NOMO-1 (cell line): ENCODE measurements around the gene PPIL6.

ENCODE experiments used
- DNase-seq, 2 experiments: peaks; one replicate each; lab custom pipeline; 2025; ENCODE audit not compliant: unreplicated experiment in 2 of 2; lab: John Stamatoyannopoulos, UW

Gene PPIL6

DNA sequence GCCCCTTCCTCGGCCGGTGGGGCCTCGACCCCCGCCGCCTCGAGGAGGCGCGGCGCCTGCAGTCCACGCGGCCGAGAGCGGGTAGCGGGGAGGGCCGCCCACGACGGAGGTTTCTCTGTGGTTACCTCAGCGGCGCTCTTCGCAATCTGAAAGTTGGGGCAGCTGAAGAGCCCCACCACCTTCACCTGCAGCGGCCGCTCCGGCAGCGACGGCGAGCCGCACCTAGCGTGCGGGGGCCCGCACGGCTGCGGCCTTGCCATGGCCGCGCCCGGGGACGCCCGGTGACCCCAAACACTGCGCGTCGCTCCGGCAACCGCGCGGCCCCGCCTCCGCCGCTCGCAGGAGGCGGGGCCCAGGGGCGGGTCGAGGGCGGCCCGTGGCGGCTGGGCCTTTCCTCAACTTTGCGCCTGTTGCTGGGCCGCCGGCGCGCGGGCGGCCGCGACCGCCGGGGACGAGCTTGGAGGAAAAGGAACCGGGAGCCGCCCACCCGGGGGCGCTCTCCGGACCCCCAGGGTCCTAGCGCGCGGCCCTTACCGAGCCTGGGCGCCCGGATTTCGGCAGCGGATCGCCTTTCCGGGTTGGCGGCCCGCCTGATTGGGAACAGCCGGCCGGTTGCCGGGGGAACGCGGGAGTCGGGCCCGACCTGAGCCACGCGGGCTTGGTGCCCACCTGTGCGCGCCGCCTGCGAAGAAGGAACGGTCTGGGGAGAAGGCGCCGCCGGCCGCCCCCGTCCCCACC, at the start of gene PPIL6, which contains the start of gene SMPD2:
Gene PPIL6 (minus strand): TSS at position 298 of the 738 bp plus-strand sequence. CDS start 38 bp downstream, at position 260.
Gene SMPD2 (plus strand): TSS at position 394 of the 738 bp plus-strand sequence. CDS start 398 bp downstream, outside the sequence.
- peak; percentile 83 to 91 for DNase-seq

DNA sequence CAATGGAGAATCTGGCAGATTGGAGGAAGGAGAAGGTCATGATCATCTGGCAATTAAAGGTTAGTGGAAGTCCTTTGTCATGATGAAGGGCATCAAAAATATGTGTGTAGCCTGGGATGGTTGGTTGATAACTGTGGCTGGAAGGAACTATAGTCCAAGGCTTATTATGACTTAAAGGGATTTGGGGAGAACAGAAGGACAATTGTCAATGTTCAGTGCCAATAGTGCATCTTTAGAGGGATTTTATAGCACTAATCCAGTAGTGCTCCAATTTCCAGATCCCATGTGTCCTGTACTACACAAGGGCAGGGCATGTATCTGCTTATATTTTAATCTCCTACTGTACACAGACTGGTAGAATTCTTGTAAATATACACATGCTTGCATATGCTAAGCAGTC, 47.6 kb upstream of the PPIL6 start:
- DNase-seq: no peak

DNA sequence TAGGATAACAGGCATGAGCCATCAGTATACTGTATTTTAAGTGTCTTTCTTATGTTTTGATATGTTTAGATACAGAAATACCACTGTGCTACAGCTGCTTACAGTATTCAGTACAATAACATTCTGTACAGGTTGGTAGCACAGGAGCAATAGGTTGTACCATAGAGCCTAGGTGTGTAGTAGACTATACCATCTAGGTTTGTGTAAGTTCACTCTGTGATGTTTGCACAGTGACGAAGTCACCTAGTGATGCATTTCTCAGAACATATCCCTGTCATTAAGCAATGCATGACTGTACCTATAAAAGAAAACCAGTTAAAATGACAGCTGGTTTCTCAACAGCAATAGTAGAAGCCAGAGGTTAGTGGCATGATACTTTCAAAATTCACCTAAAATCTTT, 45.6 kb upstream of the PPIL6 start:
- DNase-seq: no peak

DNA sequence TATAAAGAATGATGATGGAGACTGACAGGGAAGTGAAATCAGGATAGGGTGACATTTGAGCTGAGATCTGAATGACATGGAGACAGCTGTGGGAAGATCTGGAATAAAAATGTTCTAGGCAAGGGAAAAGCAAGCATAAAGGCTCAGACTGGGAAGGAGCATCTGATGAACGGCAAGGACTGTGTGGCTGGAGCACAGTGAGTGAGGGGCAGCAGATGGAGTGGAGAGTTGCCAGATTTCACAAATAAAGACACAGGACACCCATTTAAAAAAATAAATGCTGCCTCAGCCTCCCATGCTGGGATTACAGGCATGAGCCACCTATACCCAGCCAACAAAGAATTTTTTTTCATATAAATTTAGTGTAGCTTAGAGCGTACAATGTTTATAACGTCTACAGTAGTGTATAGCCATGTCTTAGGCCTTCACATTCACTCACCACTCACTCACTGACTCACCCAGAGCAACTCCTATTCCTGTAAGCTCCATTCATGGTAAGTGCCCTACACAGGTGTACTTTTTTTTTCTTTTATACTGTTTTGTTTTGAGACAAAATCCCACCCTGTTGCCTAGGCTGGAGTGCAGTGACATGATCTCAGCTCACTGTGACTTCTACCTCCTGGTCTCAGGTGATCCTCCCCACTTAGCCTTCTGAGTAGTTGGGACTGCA, 45.0 kb upstream of the PPIL6 start:
- DNase-seq: no peak

DNA sequence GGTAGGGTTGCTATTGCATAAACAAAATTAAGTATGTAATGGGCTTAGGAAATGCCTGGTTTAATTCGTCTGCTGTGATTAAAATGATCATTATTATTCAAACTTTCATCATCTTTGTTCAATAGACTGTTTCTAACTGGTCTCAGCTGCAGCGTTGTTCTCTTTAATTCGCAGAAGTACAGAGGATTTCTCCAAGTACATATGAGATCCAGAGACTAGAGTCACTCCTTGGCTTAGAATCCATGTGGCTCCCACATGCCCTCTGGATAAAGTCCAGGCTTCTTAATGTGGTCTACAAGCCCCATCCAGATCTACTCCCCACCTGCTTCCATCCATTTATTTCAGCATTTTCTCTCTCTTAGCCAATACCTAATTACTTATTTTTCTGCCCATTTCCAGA, 43.7 kb upstream of the PPIL6 start:
- no peak for DNase-seq

DNA sequence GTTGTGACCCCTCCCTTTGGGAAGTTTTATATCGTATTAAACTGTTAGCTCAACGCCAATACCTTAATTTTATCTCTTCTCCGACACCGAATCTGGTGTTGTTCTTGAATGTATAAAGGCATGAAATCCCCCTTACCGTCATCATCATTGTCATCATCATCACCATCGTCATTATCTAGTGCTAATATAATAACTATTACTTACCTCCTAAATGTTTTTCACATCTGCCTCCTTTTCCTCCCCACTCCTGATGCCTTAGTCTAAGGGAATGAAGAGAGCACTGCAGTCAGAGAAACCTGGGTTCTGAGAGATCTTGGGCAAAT, 43.3 kb upstream of the PPIL6 start:
- DNase-seq: no peak

DNA sequence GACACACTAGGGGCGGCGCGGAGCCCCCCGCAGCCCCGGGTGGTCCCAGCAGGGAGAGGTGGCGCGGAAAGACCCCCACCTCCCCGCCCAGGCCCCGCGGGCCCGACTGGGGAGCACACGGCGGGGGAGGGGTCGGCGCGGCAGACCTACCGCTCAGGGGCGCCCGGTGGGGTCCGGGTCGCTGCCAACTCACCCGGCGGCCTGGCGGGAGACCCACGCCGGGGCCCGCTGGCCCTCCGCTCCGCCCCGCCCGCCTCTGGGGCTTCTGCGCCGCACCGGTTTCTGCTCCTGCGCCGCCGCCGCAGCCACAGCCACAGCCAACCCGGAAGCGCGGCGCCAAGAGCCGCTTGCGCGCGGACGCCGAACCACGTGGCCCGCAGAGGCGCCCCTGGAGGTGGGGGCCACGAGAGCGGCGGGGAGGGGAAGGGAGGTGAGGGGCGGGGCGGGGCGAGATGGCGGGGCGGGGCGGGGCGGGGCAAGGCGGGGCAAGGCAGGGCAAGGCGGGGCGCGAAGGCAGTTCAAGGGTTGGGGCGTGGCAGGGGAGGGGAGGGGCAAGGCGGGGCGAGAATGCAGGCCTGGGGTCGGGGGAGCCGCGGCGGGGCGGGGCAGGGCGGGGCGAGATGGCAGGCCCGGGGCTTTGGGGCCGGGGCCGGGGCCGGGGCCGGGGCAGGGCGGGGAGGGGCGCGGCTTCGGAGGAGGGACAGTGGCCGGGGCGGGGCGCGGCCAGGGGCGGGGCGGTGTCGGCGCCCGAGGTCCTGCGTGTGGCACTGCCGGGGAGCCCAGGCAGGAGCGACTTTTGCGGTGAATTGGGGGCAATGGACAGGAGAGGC, 42.7 kb upstream of the PPIL6 start, which contains the start of gene ZBTB24:
Gene ZBTB24 (minus strand): TSS at position 315 of the 830 bp plus-strand sequence. CDS start 1,193 bp downstream, outside the sequence.
- peak; percentile 78 to 93 for DNase-seq

DNA sequence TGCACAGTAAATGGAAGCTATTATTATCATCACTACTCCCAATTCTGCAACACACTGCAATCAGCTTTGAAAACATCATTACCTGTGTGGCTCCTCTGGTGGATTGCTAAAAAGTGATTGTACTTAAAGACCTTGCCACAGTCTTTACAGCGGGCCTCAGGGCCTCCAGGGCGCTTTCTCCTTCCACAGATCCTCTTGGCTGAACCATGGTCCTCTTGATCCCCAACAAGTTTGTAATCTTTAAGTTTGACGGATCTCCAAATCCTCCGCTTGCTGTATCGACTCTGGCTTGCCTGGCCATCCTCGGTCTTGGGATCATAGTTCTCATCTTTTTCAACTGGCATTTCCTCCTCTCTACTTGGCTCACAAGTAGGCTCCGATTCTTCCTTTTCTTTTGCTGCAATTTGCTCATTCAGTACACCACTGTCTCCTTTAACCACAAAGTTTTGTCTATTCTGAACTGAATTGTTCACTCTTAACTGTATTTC, 40.6 kb upstream of the PPIL6 start:
- DNase-seq: no peak

DNA sequence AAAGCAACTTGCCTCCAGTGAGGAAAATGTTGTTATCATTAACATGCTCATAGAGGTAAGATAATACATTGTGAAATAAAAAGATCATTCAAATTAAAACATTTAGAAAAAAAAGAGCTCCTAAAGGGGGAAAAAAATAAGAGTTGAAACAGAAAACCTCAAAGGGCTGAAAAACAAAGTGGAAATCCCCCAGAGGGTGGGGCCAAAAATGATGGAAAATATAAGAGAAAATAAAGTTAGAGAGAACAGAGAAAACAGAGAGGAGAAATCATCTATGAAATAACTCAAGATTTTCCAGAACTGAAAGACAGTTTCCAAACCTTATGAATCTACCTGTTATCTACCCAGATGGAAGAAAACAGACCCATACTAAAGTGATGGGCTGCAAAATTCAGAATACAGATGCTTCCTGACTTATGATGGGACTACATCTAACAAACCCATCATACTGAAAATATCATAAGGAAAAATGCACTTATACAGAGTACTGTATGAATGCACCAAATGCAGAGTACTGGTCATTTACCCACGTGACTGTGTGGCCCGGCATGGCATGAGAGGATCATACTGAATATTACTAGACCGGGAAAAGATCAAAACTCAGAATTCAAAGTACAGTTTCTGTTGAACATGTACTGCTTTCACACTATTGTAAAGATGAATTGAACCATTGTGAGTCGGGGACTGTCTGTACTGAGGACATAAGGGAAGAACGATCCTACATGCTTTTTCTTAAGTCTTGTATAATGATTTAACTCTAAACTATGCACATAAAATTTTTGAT, 38.6 kb upstream of the PPIL6 start:
- no peak for DNase-seq

DNA sequence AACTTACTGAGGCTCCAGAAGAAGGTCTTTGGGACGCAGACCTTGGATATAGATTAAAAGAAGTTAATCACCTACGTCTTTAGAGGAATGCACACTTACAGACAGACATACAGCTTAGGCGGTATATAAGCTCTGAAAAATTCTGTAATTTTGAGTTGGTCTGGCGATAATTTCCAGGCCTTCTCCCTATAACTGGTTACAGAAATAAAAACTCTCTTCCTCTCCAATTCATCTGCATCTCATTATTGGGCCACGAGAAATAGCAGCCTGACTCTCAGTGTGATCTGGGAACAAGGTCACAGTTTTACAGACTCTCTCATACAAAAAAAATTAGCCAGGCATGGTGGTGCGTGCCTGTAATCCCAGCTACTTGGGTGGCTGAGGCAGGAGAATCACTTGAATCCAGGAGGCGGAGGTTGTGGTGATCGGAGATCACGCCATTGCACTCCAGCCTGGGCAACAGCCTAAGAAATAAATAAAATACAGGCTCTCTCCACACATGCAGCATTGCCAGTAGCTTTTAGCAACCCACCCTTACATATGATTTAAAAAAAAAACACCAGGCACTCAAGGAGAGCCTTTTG, 37.9 kb upstream of the PPIL6 start:
- DNase-seq: no peak

DNA sequence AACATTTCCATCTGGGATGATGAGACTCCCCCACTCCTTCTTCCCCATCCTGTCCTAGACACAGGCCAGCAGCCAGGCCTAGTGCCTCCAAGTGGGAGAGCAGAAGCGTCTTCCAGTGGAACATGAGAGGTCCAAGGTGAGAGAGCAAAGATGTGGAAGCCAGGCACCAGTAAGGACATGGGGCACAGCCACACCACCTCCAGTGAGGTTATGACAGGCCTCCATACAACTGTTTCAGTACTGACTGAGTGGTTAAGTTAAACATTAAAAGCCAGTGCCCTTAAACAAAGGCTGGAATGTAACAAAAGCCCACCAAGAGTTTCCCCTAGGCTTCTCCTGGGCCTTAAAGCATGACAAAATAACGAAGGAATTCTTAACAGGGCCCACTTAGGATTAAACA, 37.3 kb upstream of the PPIL6 start:
- DNase-seq: no peak

DNA sequence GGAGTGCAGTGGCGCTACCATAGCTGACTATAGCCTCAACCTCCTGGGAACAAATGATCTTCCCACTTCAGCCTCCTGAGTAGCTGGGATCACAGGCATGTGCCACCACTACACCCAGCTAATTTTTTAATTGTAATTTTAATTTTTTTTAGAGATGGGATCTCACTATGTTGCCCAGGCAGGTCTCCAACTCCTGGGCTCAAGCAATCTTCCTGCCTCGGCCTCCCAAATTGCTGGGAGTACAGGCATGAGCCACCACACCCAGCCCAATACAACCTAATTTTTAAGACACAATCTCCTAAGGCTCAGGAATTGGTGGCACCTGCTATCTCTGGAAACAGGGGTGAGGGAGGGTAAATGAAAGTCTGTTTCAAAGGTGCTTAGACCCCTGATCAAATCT, 36.8 kb upstream of the PPIL6 start:
- DNase-seq: no peak

DNA sequence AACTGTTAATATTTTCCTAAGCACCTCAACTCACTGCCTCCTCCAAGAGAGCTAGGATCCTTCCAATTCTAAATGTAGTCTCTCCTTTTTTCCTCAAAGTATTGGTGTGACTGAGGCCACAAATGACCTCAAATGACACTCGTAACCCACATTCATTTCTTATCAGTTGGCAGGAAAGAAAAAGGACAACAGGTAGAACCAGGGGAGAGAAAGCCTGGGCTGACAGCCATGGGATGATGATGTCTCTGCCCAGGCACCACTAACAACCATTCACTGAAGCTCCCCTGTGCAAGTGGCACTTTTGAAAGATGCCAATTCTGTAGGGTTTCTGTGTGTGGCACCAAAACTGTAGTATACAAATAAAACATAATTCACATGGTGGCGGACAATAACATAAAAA, 35.2 kb upstream of the PPIL6 start:
- DNase-seq: no peak

DNA sequence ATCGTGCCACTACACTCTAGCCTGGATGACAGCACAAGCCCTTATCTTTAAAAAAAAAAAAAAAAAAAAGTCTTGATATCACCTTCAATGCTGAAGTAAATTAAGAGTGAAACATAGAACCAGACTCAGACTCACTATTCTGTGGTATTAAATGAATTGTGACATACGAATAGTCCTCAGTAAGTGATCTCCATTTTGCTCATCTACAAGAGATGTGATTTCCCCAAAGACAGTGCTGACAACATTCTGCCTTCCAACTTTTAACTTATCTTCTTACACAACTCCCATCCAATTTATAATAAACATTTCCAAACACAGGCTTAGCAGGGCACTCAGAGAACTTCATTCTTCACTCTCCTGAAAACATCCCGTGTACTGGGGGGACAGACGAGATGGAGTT, 34.6 kb upstream of the PPIL6 start:
- DNase-seq: no peak

DNA sequence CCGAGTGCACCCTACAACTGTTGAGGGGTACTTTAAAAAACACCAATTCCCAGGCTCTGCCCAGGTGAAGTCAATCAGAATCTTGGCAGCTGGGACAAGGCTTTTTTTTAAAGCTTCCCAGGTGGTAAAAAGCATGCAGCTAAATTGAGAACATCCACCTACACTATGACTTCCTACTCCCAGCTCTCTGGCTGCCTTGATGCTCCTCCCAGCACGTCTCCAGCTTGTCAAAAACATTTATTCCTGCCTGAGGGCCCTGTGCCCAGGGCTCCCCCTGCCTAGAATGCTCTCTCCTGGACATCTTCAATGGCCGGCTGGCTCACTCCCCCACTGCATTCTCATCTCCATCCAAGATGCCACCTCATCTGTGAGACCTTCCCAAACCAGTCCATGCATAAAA, 32.7 kb upstream of the PPIL6 start:
- no peak for DNase-seq

DNA sequence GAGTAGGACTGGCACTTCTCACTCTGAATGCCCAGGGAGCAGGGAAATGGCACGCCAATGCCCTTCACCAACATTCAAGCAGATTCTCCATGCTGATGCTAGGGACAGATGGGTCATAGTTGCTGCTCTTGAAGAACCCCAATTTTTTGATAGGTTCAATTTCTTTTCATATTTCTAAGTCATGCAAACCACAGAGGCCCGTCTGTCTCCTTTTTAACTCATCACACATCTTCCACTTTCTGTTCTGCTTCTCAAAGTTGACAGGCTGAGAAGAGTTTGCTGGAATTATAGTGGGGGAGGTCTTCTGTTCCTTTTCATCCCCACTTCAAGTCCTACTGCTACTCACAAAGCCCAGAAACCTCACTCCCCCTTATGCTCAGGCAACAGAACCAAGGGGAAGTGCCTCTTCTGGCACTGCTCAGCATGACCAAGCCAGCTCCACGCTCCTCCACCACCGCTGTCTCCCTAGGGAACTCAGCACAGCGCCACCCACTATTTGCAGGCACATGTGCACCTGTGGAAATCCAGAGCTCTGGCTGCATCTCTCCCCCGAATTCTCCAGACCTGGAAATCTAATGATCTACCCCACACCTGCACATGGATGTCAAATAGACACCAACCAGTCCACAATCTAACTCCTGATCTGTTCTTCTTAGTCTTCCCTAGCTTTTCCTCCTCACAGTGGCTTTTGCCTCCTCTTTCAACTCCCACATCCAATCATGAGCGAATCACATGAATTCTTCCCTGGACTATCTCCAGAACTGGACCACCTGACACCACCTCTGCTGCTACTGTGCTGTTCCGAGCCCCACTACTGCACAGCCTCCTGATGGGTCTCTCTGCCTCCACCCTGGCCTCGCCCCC, 31.9 kb upstream of the PPIL6 start:
- no peak for DNase-seq

DNA sequence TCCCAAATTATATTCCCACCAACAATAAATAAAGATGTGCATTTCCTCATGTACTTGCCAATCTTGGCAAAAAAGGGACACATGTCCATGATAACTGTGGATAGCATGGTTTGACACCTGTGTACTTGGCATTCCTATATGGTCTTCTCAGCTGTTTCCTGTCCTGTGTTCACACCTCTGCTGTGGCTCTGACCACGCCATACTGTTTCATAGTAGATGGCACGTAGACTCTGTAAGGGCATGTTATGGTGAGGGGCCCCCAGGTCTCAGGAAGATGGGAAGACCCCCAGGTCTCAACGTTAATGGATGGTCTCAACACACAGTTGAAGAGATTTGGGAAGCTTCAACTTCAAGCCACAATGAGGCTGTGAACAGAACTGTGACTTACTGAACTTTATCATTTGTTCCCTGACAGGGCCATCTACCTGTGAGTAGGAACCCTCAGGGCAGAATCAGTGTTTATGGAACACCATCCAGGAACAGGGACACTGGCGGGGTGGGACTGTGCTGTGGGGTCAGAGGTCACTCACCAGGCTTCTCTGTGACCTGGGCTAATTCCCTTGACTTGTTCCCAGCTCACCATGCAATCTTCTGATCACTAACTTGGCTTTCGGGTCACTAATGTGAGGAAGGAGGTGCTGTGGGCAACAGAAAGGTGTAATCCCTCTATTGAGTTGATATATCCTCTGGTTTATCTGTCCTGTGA, 30.8 kb upstream of the PPIL6 start:
- no peak for DNase-seq

DNA sequence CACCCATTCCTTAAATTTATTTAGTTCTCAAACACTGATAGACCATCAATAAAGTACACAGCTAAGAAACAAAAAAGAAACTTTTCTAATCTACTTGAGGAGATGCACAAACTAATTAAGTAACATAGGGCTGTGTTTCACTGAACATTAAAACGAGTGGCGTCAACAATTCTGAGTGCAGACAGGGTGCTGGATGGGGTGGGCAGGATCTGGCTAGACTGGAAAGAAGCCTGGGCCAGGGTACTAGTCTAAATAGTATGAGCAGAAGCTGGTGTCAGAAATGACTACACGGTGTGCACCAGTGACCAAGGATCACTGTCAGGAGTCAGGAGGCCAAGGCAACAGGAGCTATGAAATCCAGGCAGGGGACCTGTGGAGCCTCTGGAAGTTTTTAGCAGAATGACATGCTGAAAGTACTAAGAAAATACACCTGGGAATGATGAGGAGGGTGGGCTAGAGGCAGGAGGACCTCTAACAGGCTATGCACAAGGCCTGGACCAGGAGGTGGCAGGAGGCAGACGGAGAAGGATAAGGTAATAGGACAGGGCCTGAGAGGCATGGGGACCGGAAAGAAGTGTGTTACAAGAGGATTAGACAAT, 29.3 kb upstream of the PPIL6 start:
- DNase-seq: no peak
